HL-60 (cell line): ENCODE data around the gene NOTCH3.

Experiments
- DNase-seq, 2 experiments: peaks; one replicate each; pipeline ENCODE4 v3.0.0-alpha.2; 2010 to 2020; ENCODE audit warnings: low read depth in 1 of 2, low spot score in 1 of 2
- H3K27ac ChIP-seq: fragments of 250-450 bp; sonication (Bioruptor Pico); replicated peaks from 2 replicates; pipeline ENCODE4 v1.5.1; 2020; ENCODE audit warnings: mild to moderate bottlenecking, moderate library complexity
- H3K27me3 ChIP-seq: fragments of 250-450 bp; sonication (Bioruptor Pico); 2 replicates; pipeline ENCODE4 v1.5.1; 2021; ENCODE audit warnings: mild to moderate bottlenecking, moderate library complexity; ENCODE audit not compliant: insufficient read depth, poor library complexity, severe bottlenecking
- H3K4me3 ChIP-seq: replicated peaks from 2 replicates; pipeline ENCODE4 v1.5.1; 2011; ENCODE audit warnings: mild to moderate bottlenecking, control low read depth, low read length; ENCODE audit not compliant: insufficient read depth
- CTCF ChIP-seq: IDR thresholded peaks from one replicate; pipeline ENCODE4 v1.5.1; 2011; ENCODE audit warnings: low read length, control low read depth, inconsistent platforms; ENCODE audit not compliant: insufficient read depth
- GABPA ChIP-seq: IDR thresholded peaks from 2 replicates; pipeline ENCODE4 v1.6.1; 2012; ENCODE audit warnings: low read depth
- POLR2AphosphoS5 ChIP-seq: IDR thresholded peaks from 2 replicates; pipeline ENCODE4 v1.6.1; 2012; ENCODE audit warnings: low read depth
- REST ChIP-seq: IDR thresholded peaks from 2 replicates; pipeline ENCODE4 v1.6.1; 2012; ENCODE audit warnings: low read depth; ENCODE audit not compliant: insufficient replicate concordance
- SPI1 ChIP-seq: IDR thresholded peaks from 2 replicates; pipeline ENCODE4 v1.6.1; 2012; ENCODE audit warnings: low read depth, mild to moderate bottlenecking, borderline replicate concordance

Gene NOTCH3

GRCh38 chr19:15177269-15178116, 23.3 kb downstream of the NOTCH3 start:
- Histone ChIP-seq H3K4me3 (no peak overlapping the region), H3K27me3 (no peaks in the 10 kb centered on the region), H3K27ac (no peak overlapping the region)
- TF ChIP-seq POLR2AphosphoS5 (no peak), CTCF (peak; percentile 82)
- peak; percentile 78 to 79 for DNase-seq

DNA sequence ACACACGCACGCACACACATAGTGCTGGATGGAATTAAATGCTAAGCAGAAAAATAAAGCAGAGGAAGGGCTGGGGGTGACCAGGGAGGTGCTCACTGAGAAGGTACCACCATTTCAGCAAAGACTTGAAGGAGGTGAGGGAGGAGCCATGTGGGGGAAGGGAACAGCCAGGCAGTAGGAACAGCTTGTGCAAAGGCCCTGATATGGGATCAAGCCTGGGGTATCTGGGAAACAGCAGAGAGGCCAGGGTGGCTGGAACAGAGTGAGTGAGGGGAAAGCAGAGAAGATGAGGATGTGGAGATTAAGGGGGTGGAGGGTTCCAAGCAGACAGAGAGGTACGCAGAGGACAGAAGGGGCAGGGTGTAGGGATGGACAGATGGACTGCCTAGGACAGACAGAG, 25.2 kb downstream of the NOTCH3 start:
- no peaks in the 10 kb centered on the region for H3K27me3 ChIP-seq
- H3K27ac ChIP-seq, result no peak overlapping the region
- TF ChIP-seq SPI1 (no peak), REST (no peak), GABPA (no peak), POLR2AphosphoS5 (no peak), CTCF (no peak)
- H3K4me3 ChIP-seq, result no peak overlapping the region
- no peak for DNase-seq

GRCh38 chr19:15173746-15174404, 26.9 kb downstream of the NOTCH3 start:
- DNase-seq, result peak; percentile 32 to 71

DNA sequence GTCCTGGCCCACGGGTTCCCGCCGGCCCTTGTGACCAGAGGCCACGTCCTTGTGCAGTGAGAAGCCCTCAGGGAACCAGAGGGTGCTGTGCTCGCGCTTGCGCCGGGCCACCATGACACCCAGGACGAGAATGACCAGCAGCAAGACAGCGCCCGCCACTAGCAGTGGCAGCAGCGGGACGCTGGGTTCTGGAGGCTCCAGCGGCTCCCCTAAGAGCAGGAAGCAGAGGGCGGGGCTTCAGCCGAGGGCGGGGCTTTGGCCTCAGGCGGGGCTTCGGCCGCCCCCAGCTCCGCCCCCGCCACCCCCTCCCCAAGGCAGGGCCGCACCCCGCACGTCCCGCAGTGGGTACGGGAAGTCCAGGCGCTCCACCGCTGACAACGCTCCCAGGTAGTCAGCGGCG, 30.4 kb downstream of the NOTCH3 start:
- H3K27me3 ChIP-seq, result no peaks in the 10 kb centered on the region
- H3K4me3 ChIP-seq, result no peak overlapping the region
- no peak for DNase-seq
- H3K27ac ChIP-seq, result no peak overlapping the region
- TF ChIP-seq CTCF (no peak), SPI1 (no peak)

More at GRCh38 chr19:15173746-15174404, 26.9 kb downstream of the NOTCH3 start:
- H3K4me3 ChIP-seq, result no peak overlapping the region
- no peaks in the 10 kb centered on the region for H3K27me3 ChIP-seq
- H3K27ac ChIP-seq, result no peak overlapping the region
- TF ChIP-seq CTCF (peak; percentile 29), SPI1 (no peak)
